ENCODE data around the gene CCDC174. TPM values are rescaled to one million over a fixed set of nuclear protein-coding genes. Genes with fewer than 3 reads are reported as not detected.

CCDC174 gene
- total RNA-seq, 1 donor from 2014 or later = 20.5 TPM

DNA sequence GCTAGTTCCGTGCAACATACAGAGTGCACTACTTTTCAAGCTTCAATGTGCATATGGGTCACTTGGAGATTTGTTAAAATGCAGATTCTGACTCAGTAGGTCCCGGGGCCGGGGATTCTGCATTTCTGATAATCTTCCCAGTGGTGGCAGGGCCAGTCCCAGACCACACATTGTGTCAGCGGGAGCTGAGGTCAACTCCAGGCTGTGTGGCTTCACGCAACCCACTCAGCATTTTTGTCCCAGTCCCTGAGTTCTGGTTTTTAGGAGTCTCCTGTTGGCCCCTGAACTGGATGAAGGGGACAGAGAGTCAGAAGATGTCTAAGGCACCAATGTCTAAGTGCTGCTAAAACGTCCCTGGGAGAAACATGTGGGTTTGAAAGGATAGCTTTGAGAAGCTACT, 26.1 kb upstream of the CCDC174 start:
- intact Hi-C loops (cut with micrococcal nuclease) = no loop called here

DNA sequence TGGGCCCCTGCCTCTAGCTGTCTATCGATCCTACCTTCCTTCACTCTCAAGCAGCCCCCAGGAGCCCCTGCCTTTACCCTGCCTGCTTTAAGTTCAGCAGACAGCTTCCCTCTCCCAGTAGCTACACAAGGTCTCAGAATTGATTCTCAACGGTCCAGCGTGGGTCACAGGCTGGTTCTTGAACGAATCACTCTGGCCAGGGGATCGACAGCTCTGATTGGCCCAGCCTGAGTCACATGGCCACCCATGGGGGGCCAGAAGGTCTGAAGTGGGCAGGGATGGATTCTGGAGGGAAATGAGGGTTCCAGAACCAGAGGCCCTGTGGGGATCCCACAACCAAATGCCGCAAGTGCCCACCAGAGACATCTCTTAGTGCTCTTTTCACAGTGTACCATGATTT, 23.7 kb upstream of the CCDC174 start:
- intact Hi-C loops (cut with micrococcal nuclease) = no loop called here

GRCh38 chr3:14628406-14628805, 23.2 kb upstream of the CCDC174 start:
- intact Hi-C loops (cut with micrococcal nuclease) = no loop called here

GRCh38 chr3:14630404-14631100, 21.0 kb upstream of the CCDC174 start:
- intact Hi-C loops (cut with micrococcal nuclease) = loop anchor here (5.0 kb wide), 1 partner anchor 152 kb away; no protein-coding TSS in a partner anchor

GRCh38 chr3:14631101-14631497, 20.5 kb upstream of the CCDC174 start:
- intact Hi-C loops (cut with micrococcal nuclease) = loop anchor here (5.0 kb wide), 1 partner anchor 151 kb away; no protein-coding TSS in a partner anchor

DNA sequence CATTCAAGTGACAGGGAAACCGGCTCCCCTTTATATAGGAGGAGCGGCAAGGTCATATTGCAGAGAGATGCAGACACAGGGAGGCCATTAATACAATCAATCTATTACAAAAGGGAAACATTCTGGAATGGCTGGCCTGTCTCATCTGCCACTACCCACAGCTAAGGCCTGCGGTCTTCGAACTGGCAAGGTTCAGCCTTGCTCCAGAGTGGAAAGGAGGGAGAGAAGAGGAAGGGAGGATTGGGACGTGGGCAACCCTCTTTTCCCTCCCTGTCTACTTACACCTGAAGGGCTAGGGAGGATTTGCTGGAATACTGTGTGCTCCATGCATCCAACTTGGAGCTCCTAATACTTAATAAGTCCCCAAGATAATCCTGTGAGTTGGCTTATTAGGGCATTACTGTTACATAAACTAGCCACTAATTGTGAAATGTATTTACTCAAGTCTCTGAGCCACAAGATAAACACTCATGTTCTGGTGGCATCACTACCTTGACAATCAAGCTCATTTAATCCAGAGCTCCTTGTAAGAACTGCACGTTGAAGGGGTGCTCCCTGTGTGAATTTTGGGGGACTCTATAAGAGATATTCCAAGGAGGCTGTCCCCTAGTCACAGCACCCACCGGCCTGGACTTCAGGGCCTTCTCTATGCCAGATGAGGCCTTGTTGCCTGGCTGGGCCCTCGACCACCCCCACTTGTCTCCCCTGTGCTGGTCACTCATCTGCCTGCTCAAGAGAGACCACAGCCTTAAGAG, 19.7 kb upstream of the CCDC174 start:
- intact Hi-C loops (cut with micrococcal nuclease) = loop anchor here (5.0 kb wide), 1 partner anchor 150 kb away; no protein-coding TSS in a partner anchor

- intact Hi-C loops (cut with micrococcal nuclease) = loop anchor here (5.0 kb wide), 1 partner anchor 150 kb away; no protein-coding TSS in a partner anchor
Observed at GRCh38 chr3:14632442-14632930, 19.1 kb upstream of the CCDC174 start.

DNA sequence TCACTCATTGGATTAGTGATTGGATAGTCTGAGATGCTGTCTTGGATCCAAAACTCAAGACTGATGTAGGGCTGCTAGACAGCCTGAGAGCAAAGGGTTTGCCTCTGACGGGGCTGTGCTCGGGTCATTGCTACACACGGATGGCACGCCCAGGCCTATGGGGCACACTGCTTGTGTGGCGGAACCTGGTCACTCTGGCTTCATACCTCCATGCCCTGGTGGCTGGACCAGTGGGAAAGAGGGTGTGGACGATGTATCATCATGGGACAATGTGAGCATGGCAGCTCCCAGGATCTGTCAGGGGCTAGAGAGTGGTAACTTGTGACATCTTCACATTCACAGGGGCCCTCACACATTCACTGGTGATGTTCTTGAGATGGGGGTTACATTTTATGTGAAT, 18.1 kb upstream of the CCDC174 start:
- intact Hi-C loops (cut with micrococcal nuclease) = loop anchor here (5.0 kb wide), 1 partner anchor 149 kb away; no protein-coding TSS in a partner anchor

- intact Hi-C loops (cut with micrococcal nuclease) = loop anchor here (1.0 to 5.0 kb wide), 2 partner anchors 148 to 287 kb away; no protein-coding TSS in a partner anchor
Observed at GRCh38 chr3:14633819-14634424, 17.6 kb upstream of the CCDC174 start.

DNA sequence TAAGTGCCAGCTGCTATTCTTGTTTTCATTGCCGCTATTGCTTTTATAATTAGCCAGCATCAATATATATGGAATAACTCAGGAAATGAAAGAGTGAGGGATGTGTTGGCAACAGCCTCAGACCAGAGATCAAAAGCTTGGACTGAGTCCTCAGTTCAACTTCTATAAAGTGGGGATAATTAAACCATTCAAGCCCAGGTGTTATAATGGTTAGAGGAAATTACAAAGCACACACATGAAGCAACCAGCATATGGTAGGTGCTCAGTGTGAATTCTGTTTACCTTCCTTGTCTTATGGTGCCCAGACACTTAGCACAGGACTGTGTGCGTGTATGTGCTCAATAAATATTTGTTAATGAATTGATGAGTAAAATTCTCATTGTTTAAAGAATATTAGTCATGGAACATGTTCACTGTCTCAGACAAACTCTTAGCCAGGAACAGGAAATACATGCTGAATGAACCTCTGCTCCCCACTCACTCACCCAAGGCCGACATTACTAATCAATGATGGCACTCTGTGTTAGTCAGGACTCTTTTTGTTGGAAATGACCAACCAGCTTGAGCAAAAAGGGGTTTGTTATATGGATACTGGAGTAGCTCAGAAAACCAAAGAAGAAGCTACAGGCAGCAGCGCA, 16.7 kb upstream of the CCDC174 start:
- intact Hi-C loops (cut with micrococcal nuclease) = loop anchor here (1.0 to 5.0 kb wide), 2 partner anchors 147 to 286 kb away; no protein-coding TSS in a partner anchor

GRCh38 chr3:14636496-14637087, 15.0 kb upstream of the CCDC174 start:
- intact Hi-C loops (cut with micrococcal nuclease) = no loop called here

- intact Hi-C loops (cut with micrococcal nuclease) = no loop called here
Observed at GRCh38 chr3:14640157-14640562, 11.4 kb upstream of the CCDC174 start.

DNA sequence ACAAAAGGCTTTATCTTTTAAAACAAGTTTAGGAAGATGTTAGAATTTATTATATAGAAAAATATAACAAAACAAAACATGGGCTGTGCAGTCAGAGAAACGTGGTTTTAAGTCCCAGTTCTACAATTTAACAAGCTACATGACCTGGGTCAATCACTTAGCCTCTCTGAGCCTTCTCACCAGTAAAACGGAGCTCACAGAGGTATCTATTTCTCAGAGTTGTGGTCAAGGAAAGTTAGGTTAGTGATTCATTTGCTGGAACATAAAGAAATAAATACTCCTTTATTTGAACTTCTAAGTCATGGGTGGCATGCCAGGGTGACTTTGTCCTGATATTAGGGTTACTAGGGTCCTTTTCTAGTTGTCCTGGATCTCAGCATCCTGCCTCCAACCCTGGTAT, 10.8 kb upstream of the CCDC174 start:
- intact Hi-C loops (cut with micrococcal nuclease) = no loop called here

DNA sequence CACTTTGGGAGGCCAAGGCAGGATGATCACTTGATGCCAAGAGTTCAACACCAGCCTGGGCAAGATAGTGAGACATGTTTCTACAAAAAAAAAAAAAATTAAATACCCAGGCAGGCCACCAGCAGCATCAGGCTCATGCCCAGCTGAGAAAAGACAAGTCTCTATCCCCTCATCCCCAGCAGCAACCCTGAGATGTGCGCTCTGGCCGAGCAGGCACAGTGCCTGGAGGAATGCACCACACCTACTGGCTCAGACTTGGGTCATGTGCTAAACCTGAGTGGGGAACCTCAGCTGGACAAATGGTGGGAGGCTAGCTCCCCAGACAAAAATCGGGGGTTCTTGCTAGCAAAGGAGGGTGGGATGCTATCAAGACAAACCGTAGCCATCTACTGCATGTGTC, 10.2 kb upstream of the CCDC174 start:
- intact Hi-C loops (cut with micrococcal nuclease) = no loop called here

DNA sequence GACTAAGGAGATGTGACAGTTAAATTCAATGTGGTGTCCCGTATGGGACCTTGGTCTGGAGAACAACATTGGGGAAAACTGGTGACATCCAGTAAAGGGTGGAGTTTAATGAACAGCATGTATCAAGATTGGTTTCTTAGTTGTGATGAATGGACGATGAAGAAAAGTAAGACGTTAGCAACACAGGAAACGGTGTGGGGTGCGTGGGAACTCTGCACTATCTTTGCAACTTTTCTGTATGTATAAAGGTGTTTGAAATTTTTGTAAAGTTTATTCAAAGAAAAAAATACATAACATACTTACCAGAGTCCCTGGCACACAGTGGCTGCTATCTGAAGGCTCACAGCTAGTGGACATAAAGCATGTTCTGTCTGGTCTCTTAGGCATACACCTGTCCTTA, 6.1 kb upstream of the CCDC174 start:
- intact Hi-C loops (cut with micrococcal nuclease) = no loop called here

DNA sequence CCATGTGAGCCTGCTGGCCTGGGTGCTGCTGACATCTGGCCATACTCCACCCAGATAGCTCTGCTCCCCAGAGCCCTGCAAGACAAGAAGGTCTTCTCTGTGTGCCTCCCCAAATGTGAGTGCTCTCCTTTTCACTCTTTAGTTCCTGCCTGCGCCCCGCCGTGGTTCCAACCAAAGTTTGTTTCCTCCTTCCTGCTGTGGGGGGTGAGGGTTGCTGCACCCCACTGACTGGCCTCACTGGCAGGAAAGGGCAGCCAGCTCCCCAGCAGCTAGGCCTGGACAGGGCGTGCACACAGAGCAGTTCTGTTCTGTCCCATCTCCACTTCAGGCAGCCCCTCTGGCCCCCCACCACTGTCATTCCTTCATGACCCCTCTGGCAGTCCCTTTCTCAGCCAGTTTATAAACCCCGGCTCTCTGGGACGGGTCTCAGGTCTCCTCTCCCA, 5.4 kb upstream of the CCDC174 start:
- intact Hi-C loops (cut with micrococcal nuclease) = no loop called here

DNA sequence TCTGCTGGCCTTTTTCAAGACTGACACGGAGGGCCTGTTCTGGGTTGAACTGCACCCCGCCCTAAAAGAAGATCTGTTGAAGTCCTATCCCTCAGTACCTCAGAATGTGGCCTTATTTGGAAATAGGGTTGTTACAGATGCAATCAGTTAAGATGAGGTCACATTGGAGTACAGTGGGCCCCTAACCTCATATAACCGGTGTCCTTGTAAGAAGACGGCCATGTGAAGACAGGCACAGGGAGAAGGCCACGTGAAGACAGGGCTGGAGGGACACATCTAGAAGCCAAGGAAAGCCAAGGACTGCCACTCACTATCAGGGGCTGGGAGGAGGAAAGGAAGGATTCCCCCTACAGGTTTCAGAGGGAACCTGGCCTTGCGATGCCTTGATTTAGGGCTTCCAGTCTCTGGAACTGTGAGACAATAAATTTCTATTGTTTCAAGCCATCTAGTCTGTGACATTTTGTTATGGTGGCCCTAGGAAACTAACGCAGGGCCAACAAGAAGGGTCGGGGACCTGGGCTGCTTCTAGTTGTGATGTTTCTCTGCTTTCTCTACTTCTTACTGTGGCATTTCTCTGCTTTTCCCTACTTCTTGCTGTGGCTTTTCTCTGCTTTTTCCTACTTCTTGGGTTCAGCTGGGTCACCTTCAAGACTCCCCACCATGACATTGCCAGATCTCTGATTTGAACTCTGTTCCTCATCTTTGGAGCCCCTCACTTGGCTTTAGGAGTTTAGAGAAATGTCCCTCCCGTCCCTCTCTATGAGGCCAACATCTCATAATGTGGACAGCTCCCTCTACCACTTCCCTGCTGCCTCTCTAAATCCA, 4.8 kb upstream of the CCDC174 start:
- intact Hi-C loops (cut with micrococcal nuclease) = no loop called here

DNA sequence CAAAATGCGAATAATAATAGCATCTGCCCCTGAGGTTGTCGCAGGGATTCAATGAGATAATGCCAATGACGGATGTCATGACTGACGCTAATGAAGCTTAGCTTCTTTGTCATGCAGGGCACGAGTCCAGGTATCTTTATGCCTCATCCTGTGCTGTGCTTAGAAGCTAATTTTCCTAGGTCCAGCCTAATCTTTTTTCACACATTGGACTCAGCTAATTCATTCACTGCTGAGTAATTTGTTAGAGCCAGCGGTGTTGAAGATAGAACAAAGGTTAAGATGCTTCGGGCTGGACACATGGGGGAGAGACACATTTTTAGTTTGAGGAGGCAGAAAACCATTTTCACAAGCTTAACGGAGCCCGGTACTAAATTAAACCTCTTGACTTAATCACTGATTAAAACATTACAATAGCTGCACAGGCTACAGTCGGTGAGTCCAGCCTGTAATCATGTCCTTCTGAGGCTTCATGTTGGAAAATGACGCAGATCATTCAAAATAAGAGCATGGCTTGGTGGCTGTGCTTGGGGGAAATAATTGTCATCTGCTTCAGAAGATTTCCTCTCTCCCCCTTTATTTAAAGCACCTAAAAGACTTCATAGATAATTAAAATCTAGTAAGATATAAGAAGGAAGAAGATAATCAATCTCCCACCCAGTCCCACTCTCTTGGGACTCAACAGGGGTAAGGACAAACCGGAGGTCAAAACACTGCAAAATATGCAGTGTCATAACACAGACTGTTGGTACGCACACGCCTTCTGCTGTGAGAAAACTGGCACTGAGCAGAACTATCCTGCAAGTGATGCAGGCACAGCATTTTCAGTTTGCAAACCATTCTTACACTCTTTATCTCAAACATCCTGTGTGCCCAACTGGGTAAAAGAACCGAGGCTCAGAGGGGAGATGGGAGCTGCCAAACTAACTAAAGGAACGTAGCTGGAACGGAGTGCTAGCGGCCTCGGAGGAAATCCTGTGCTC, 3.3 kb upstream of the CCDC174 start:
- intact Hi-C loops (cut with micrococcal nuclease) = no loop called here

- intact Hi-C loops (cut with micrococcal nuclease) = no loop called here
Observed at GRCh38 chr3:14649466-14649865, 2.1 kb upstream of the CCDC174 start.

Data from T-helper 2 cell treated with Interferon-gamma antibody and Interleukin-4, amounts not matched to agents 100 ng/mL and 5 ng/mL, for 36 hours (primary cell).